Fibroblast of upper back skin (primary cell): ENCODE results near the gene CACNG4.
"Not testable (repeated sequence)": the region's sequence is repeated elsewhere in the genome, so short reads cannot be mapped to it uniquely, and the experiment has no call there.

ENCODE experiments used
- DNase-seq: peaks from one replicate; pipeline ENCODE4 v3.0.0-alpha.2; 2013

The CACNG4 gene

DNA sequence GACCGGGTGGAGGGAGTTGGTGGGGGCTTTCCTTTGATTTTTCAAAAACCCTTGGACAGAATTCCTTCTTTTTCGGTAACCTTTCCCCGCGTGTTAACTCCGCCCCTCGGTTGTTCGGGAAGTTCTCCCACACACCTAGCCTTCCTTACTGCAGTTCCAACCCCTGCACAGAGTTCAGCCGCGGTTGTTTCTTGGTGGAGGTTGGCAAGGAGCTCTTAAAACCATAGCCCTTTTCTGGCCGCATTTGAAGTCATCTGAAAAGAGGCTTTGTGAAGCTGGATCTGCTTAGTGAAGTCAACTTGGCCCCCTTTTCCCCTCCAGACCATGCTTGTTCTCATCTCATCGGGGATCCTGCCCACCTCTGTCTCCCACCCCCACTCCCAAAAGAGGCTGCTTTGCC is 1.8 kb downstream of the CACNG4 start:
- DNase-seq = no peak

DNA sequence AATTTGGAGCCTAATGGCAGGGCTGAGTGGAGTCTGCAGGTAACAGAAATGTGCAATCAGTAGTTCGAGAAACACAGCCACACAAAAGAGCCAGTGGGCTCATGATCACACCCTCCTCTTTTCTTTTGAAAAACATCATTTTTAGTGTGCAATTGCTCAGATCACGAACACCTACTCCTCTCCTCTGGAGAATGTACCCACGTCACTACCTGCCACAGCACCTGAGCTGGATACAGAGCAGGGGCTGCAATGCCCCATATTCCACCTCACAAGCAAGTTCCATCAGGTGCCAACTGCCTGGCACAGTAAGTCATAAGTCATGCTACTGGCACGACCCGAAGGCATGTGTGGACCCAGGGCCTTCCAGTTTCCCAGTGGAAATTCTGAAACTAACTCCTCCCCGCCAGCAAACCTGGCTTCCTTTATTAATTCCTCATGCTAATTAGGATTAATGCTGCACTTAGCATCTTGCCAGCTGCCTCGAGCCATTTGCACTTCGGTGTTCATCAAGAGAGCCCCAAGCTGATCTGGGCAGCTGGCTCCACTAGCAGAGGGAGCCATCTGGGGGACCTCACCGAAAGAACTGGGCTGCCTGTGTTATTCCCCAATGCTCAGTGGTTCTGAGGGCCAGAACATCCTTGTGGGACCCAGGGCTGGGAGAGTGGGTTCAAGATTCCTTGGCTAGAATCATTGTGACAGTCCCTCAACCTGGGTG is 2.4 kb downstream of the CACNG4 start:
- no peak for DNase-seq

DNA sequence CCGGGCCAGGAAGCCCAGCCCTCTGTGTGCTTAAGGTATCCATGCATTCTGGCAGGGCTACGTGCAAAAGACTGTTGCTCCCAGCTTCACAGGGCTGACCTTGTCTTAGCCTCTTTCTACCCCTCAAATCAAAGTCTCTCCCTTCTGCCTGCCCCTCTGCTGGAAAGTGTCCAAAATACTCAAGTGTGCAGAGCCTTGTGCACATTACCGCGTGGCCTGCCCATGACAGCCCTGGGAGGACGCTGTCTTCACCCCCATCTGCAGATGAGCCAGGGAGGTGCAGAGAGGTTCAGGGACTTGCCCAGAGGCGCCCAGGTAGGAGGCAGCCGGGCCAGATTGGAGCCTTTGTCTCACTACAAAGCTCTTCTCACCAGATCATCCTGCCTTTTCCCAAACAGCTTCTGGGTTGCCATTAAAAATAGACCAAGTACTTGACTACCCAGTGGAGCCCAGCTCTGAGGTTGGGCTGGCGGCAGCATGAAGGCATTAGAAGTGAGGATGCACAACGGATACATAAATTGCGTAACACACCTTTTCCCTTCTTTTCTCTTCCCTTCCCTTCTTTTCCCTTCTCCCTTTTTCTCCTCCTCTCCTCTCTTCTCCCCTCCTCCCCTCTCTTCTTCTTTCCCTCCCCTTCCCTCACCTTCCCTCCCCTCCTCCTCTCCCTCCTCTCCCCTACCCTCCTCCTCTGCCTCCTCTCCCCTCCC is 3.5 kb downstream of the CACNG4 start:
- DNase-seq = no peak

DNA sequence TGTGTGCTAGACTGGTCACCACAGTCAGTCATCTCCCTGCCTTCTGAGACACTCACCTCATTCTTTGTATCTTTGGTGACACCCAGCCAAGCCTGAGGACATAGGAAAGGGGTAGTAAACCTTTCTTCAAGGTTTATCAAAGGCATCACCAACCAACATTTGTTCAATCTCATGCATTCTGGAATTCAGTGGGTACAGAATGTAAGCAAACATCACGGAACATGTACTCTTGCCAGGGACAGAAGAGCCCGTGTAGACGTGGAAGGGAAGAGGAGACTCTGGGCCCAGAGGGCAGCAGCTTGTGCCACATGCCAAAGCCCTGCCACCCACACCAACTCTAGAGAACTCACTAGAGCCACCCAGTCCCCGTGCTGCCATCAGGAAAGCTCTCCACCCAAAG is 4.4 kb downstream of the CACNG4 start:
- DNase-seq = no peak

DNA sequence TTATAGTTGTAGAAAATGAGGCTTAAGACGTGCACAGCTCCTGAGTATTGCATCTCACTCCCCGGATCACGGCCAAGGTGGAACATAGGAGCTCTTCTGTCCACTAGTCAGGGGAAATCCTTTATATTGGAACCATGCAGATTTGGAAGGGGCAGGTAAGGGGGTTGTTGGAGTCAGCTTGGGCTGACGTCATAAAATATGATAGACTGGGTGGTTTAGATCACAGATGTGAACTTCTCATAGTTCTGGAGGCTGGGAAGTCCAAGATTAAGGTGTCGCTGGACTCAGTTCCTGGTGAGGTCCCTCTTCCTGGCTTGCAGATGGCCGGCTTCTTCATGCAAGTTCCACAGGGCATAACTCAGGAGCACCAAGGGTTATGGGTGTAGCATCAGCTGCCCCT is 5.6 kb downstream of the CACNG4 start:
- DNase-seq = no peak

DNA sequence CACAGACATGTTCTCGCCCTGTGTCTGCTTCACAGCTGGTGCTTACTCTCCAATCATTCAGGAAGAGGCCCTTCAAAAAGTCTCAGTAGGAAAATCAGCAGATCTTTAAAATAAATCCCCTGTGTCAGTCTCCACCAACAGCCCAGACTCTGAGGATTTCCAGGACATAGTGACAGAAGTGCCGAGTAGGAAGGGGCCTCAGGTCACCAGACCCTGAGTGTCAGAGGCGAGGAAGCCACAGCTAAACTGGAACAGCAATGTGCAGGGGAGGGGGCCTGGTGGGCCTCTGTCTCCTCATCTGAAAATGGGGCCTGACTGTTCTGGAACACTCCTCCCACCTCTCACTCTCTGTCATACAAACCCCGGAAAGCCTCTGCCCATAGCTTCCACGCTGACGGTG is 6.3 kb downstream of the CACNG4 start:
- DNase-seq = no peak

DNA sequence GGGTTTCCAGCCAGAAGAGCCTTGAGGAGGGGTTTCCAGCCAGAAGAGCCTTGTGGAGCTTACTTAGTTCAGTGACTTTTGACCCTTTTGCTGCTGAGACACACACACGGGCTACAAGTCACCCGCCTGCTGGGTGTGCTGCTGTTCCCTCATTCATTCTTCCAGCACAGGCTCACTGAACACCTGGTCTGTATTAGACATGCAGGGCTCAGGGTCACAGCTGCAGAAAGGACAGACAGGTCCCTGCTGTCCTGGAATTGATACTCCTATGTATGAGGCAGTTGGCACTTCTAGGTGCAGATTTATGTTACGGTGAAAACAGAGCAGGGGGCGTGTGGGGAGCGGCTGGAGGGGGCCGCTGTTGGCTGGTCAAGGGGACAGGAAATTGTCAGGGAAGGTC is 6.8 kb downstream of the CACNG4 start:
- no peak for DNase-seq

DNA sequence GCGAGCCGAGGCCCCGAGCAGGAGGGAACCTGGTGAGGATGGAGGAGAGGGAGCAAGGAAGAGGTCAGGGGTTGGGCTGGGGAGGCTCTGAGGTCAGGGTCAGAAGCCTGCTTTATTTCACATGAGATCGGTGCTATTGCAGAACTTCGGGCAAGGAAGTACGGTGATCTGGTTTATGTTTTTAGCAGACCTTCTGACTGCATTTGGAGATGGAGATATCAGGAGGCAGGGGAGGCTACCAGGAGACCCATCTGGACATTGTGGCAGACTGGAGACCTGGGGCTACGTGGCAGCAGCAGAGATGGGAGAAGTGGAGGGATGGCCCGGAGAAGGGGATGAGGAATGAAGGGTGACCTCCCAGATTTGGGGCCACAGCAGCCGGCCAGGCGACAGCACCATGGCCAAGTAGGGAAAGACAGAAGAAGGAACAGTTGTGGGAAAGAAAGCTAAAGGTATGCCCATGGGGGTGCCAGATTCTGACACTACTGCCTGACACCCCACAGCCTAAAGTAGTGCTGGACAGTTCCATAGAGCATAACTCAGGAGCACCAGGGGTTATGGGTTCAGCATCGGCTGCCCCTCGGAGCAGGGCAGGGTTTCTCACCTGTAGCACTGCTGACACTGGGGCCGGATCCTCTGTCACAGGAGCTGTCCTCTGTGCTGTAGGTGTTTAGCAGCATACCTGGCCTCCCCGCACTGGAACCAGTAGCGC is 7.4 kb downstream of the CACNG4 start:
- DNase-seq = no peak

- not testable (repeated sequence) for DNase-seq
Observed at GRCh38 chr17:66972442-66972830, 7.9 kb downstream of the CACNG4 start.

GRCh38 chr17:66975188-66975587 is 10.7 kb downstream of the CACNG4 start:
- DNase-seq = no peak

- no peak for DNase-seq
Observed at GRCh38 chr17:66975614-66976378, 11.3 kb downstream of the CACNG4 start.

DNA sequence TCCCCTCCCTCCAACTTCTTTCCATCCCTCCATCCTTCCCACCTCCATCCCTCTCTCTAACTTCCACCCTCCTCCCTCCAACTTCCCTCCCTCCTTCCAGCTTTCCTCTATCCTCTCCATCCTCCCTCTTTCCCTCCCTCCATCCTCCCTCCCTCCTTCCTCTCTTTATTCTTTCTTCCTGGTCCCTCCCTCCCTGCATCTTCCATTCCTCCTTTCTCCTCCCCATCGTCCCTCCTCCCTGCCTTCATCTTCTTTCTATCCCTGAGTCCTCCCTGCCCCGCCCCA is 11.8 kb downstream of the CACNG4 start:
- DNase-seq = no peak

- DNase-seq = no peak
Observed at GRCh38 chr17:66976781-66977201, 12.3 kb downstream of the CACNG4 start.

- DNase-seq = no peak
Observed at GRCh38 chr17:66978514-66979061, 14.1 kb downstream of the CACNG4 start.

- no peak for DNase-seq
Observed at GRCh38 chr17:66980896-66981295, 16.4 kb downstream of the CACNG4 start.

DNA sequence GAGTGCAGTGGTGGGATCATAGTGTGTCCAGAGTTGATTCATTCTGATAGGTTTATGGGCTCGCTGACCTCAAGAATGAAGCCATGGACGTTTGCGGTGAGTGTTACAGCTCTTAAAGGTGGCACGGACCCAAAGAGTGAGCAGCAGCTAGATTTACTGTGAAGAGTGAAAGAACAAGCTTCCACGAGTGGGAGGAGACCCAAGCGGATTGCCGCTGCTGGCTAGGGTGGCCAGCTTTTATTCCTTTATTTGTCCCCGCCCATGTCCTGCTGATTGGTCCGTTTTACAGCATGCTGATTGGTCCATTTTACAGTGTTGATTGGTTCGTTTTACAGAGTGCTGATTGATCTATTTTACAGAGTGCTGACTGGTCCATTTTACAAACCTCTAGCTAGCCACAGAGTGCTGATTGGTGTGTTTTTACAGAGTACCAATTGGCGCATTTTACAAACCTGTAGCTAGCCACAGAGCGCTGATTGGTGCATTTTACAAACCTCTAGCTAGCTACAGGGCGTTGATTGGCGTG is 17.5 kb downstream of the CACNG4 start:
- DNase-seq = peak; percentile 27

DNA sequence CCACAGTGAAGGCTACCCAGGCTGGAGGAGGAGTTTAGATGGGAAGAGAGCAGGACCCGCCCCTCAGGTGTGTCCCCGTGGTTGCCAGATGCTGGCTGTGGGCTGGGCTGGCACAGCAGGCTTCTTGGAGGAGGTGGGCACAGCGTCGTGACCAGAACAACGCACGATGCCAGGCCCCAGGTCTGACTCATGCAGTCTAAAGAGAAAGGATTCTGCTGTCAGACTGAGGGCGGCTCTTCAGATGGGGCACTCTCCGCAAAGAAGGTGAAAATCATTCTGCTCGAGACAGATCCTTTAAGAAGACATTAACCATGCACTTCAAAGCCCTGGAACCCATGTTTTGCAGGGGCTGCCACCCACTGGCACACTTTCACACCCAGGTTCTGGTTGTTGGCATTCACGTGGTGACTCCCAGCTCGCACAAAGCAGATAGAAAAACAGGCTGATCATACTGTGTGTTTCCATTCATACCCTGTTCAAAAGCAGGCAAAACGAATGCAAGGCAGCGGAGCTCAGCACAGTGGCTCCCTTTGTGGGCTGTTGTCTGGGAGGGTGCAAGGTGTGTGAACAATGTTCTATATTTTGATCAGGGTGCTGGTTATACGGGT is 19.0 kb downstream of the CACNG4 start:
- no peak for DNase-seq

DNA sequence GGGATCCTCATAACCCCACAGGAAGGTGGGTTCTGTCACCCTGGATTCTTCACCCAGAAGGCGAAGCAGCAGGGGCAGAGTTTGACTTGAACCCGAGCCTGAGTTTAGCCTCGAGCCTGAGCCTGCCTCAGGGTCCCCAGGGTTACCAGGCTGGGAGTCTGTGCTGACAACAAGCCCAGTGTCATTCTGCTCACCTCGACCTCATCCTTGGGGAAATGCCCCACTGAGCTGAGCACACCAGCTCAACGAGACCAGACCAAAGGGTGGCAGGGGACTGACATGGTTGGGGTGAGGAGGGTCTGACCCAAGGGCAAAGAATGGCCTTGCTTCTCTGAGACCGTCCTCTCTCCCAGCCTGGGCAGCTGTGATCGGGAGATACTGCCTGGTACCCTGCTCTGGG is 20.2 kb downstream of the CACNG4 start:
- no peak for DNase-seq

- no peak for DNase-seq
Observed at GRCh38 chr17:66985338-66986237, 21.1 kb downstream of the CACNG4 start.

GRCh38 chr17:66986659-66987058 is 22.2 kb downstream of the CACNG4 start:
- DNase-seq = no peak

- no peak for DNase-seq
Observed at GRCh38 chr17:66987059-66987616, 22.6 kb downstream of the CACNG4 start.
